ENCODE measurements around the gene ATP13A2.
"Not testable (repeated sequence)": the region's sequence is repeated elsewhere in the genome, so short reads cannot be mapped to it uniquely, and the experiment has no call there.

Gene ATP13A2

GRCh38 chr1:16956775-16957174, 55.0 kb downstream of the ATP13A2 start:
- DNase-seq = no peak

DNA sequence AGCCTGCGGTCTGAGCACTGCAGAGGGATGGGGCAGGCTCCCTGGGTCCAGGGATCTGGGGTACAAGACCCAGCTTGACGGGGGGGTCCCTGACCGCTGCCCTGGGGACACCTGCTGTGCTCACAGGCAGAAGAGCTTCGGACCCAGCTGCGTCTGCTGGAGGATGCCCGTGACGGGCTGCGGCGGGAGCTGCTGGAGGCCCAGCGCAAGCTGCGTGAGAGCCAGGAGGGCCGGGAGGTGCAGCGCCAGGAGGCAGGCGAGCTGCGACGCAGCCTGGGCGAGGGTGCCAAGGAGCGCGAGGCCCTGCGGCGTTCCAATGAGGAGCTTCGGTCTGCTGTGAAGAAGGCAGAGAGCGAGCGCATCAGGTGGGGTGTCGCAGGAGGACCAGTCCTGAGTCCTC, 56.5 kb downstream of the ATP13A2 start:
- no peak for DNase-seq

GRCh38 chr1:16954579-16954978, 57.1 kb downstream of the ATP13A2 start:
- no peak for DNase-seq

DNA sequence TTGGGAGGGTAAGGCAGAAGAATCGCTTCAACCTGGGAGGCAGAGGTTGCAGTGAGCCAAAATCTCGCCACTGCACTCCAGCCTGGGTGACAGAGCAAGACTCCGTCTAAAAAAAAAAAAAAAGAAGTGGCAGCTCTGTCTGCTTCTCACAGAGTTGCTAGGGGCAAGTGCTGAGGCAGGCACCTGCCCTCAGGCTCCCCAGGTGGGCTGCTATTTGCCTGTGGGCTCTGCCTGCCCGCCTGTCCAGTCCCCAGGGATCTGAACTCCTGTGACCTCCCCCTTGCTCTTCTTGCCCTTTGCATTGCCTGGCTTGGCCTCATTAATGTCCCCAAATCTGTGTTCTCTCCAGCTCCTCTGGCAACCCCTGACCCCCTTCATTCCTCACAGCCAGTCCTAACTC, 59.4 kb downstream of the ATP13A2 start:
- not testable (repeated sequence) for DNase-seq

GRCh38 chr1:16949026-16949425, 62.7 kb downstream of the ATP13A2 start:
- not testable (repeated sequence) for DNase-seq

- DNase-seq = not testable (repeated sequence)
These were observed 63.3 kb downstream of the ATP13A2 start for GRCh38 chr1:16948282-16948891.

- no peak for DNase-seq
These were observed 65.1 kb downstream of the ATP13A2 start for GRCh38 chr1:16946646-16947045.

DNA sequence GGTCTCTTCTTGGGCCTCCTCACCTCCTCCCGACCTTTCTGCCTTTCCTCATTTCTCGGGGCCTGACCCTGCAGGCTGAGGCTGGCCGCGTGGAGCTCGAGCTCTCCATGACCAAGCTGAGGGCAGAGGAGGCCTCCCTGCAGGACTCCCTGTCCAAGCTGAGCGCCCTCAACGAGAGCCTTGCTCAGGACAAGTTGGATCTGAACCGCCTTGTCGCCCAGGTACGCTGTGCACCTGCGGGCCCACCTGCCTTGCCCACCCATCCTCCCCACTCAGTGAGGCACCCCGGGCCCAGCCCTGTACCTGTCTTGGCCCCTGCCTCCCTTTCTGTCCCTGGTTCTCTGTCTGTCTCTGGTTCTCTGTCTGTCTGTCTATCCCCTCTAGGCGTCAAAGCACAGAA, 65.5 kb downstream of the ATP13A2 start:
- DNase-seq = not testable (repeated sequence)

GRCh38 chr1:16945512-16945911, 66.2 kb downstream of the ATP13A2 start:
- DNase-seq = not testable (repeated sequence)

GRCh38 chr1:16944038-16944437, 67.7 kb downstream of the ATP13A2 start:
- no peak for DNase-seq

DNA sequence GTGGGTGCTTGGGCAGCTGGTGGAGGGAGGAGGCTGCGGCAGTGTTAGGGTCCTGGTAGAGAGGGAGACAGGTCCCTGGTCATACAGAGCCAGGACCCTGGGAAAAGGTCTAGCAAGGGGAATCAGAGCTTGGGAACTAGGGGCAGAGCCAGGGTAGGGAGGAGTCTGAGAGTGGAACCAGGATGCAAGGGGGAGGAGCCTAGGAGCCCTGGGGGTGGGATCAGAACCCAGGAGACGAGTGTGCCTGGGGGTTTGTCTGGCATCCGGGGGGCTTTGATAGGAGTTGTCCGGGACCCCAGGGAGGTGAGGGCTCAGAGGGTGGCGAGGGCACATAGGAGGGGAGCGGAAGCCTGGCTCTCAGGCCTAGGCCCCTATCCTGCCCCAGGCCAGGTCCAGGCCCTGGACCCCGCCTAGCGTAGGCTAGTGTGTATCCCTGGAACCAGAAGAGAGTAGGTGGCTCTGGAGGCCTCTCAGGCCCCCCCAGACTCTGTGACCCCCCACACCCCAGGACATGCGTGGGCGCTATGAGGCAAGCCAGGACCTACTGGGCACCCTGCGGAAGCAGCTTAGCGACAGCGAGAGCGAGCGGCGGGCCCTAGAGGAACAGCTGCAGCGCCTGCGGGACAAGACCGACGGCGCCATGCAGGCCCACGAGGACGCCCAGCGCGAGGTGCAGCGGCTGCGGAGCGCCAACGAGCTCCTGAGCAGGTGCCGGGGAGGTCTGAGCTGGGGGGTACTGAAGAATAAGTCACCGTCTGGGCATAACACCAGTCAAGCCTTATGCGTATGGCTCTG, 72.1 kb downstream of the ATP13A2 start:
- not testable (repeated sequence) for DNase-seq

GRCh38 chr1:16938351-16939321, 73.1 kb downstream of the ATP13A2 start:
- DNase-seq = no peak

- DNase-seq = not testable (repeated sequence)
These were observed 75.1 kb downstream of the ATP13A2 start for GRCh38 chr1:16936580-16936979.

Measured in NCI-H526 treated with DMSO at 0.1 percent for 48 hours (cell line).